OCI-LY1 (cell line): Measurements from ENCODE around the gene MAP2K2.

Experiments
- CTCF ChIP-seq: fragments of 200-600 bp; sonication (generic), shearing (Covaris generic); IDR thresholded peaks from 2 replicates; pipeline ENCODE4 v1.5.1; 2017; ENCODE audit warnings: mild to moderate bottlenecking, antibody characterized with exemption, low read length, moderate library complexity, mixed read lengths
- EZH2 ChIP-seq: fragments of 200-600 bp; sonication (generic), shearing (Covaris generic); IDR thresholded peaks from 2 replicates; pipeline ENCODE4 v1.8.0; 2017; ENCODE audit warnings: borderline replicate concordance, mixed run types, mild to moderate bottlenecking, antibody characterized with exemption, low read length, moderate library complexity, mixed read lengths

- TF ChIP-seq CTCF, result no peak
- TF ChIP-seq EZH2, result no peak
Measured at GRCh38 chr19:4064496-4065260, 59.2 kb downstream of the MAP2K2 start.
